ENCODE data around the gene TFEB.

TFEB gene

GRCh38 chr6:41757271-41757670 is 21.9 kb upstream of the TFEB start:
- 92% methylated on average over 6 of the region's 6 CpGs for WGBS
- no peak overlapping the region for H2AK5ac ChIP-seq (ENCODE audit: low read length, severe bottlenecking)

GRCh38 chr6:41756354-41756753 is 20.9 kb upstream of the TFEB start:
- Histone ChIP-seq H3K9me3 (ENCODE audit: control insufficient read depth, low read length) (no peaks in the 10 kb centered on the region), H3K4me1 (ENCODE audit: control insufficient read depth, insufficient read depth, low read depth, low read length) (peaks cover 5% of the 10 kb centered on the region), H3K27ac (ENCODE audit: low read length, poor library complexity, severe bottlenecking) (no peak overlapping the region), H3K36me3 (ENCODE audit: control insufficient read depth in 1 of 2, insufficient read depth in 2 of 2, low read depth in 1 of 2, low read length in 2 of 2) (no peaks in the 10 kb centered on the region), H3K27me3 (ENCODE audit: control insufficient read depth in 1 of 2, insufficient read depth in 1 of 2, low read length in 2 of 2) (peaks cover 11 to 41% of the 10 kb centered on the region in 2 experiments), H3K18ac (ENCODE audit: low read depth in 1 of 2, low read length in 2 of 2) (no peak overlapping the region), H3K4me3 (ENCODE audit: insufficient read depth in 1 of 2, low read depth in 1 of 2, low read length in 2 of 2) (no peak overlapping the region), H4K91ac (ENCODE audit: low read length) (no peak overlapping the region), H2BK5ac (ENCODE audit: low read depth, low read length, poor library complexity, severe bottlenecking) (no peak overlapping the region), H3K4ac (ENCODE audit: low read depth in 1 of 2, low read length in 2 of 2) (no peak overlapping the region), H4K8ac (ENCODE audit: low read length) (no peak overlapping the region), H3K14ac (ENCODE audit: low read length in 2 of 2) (no peak overlapping the region), H3K23ac (ENCODE audit: low read length in 2 of 2) (no peak overlapping the region), H2AFZ (ENCODE audit: low read depth, low read length) (no peak overlapping the region), H3K79me1 (replicated peaks; ENCODE audit: low read length, poor library complexity, severe bottlenecking) (no peaks in the 10 kb centered on the region), H2BK120ac (ENCODE audit: low read depth, low read length) (no peak overlapping the region), H2BK15ac (ENCODE audit: low read depth, poor library complexity, severe bottlenecking) (no peak overlapping the region), H2AK5ac (ENCODE audit: low read length, severe bottlenecking) (no peak overlapping the region), H3K9ac (ENCODE audit: low read length) (no peak overlapping the region), H2BK12ac (ENCODE audit: low read length in 2 of 2) (no peak overlapping the region), H3K4me2 (ENCODE audit: low read length, poor library complexity, severe bottlenecking) (no peak overlapping the region)
- no peak for DNase-seq
- 79% methylated on average over 13 of the region's 13 CpGs for WGBS

More at GRCh38 chr6:41757271-41757670, 21.9 kb upstream of the TFEB start:
- DNase-seq: no peak
- Histone ChIP-seq H3K4me3 (ENCODE audit: insufficient read depth in 1 of 2, low read depth in 1 of 2, low read length in 2 of 2) (no peak overlapping the region), H3K27ac (ENCODE audit: low read length, poor library complexity, severe bottlenecking) (no peak overlapping the region), H3K36me3 (ENCODE audit: control insufficient read depth in 1 of 2, insufficient read depth in 2 of 2, low read depth in 1 of 2, low read length in 2 of 2) (no peaks in the 10 kb centered on the region), H2BK120ac (ENCODE audit: low read depth, low read length) (no peak overlapping the region), H2BK12ac (ENCODE audit: low read length in 2 of 2) (no peak overlapping the region), H2AFZ (ENCODE audit: low read depth, low read length) (no peak overlapping the region), H3K9me3 (ENCODE audit: control insufficient read depth, low read length) (no peaks in the 10 kb centered on the region), H3K79me1 (replicated peaks; ENCODE audit: low read length, poor library complexity, severe bottlenecking) (no peaks in the 10 kb centered on the region), H3K9ac (ENCODE audit: low read length) (no peak overlapping the region), H3K27me3 (ENCODE audit: control insufficient read depth in 1 of 2, insufficient read depth in 1 of 2, low read length in 2 of 2) (peaks cover 11 to 41% of the 10 kb centered on the region in 2 experiments), H2BK5ac (ENCODE audit: low read depth, low read length, poor library complexity, severe bottlenecking) (no peak overlapping the region), H3K4ac (ENCODE audit: low read depth in 1 of 2, low read length in 2 of 2) (no peak overlapping the region), H3K14ac (ENCODE audit: low read length in 2 of 2) (no peak overlapping the region), H3K4me1 (ENCODE audit: control insufficient read depth, insufficient read depth, low read depth, low read length) (peaks cover 5% of the 10 kb centered on the region), H3K18ac (ENCODE audit: low read depth in 1 of 2, low read length in 2 of 2) (no peak overlapping the region), H3K4me2 (ENCODE audit: low read length, poor library complexity, severe bottlenecking) (no peak overlapping the region), H3K23ac (ENCODE audit: low read length in 2 of 2) (no peak overlapping the region), H2BK15ac (ENCODE audit: low read depth, poor library complexity, severe bottlenecking) (no peak overlapping the region), H4K8ac (ENCODE audit: low read length) (no peak overlapping the region), H4K91ac (ENCODE audit: low read length) (no peak overlapping the region)

- Histone ChIP-seq H3K9ac (ENCODE audit: low read length) (no peak overlapping the region), H3K23ac (ENCODE audit: low read length in 2 of 2) (no peak overlapping the region), H3K27me3 (ENCODE audit: control insufficient read depth in 1 of 2, insufficient read depth in 1 of 2, low read length in 2 of 2) (peaks cover 11 to 41% of the 10 kb centered on the region in 2 experiments), H3K4me1 (ENCODE audit: control insufficient read depth, insufficient read depth, low read depth, low read length) (peaks cover 5% of the 10 kb centered on the region), H3K36me3 (ENCODE audit: control insufficient read depth in 1 of 2, insufficient read depth in 2 of 2, low read depth in 1 of 2, low read length in 2 of 2) (no peaks in the 10 kb centered on the region), H2AK5ac (ENCODE audit: low read length, severe bottlenecking) (no peak overlapping the region), H3K4me2 (ENCODE audit: low read length, poor library complexity, severe bottlenecking) (no peak overlapping the region), H2BK12ac (ENCODE audit: low read length in 2 of 2) (no peak overlapping the region), H3K27ac (ENCODE audit: low read length, poor library complexity, severe bottlenecking) (no peak overlapping the region), H3K18ac (ENCODE audit: low read depth in 1 of 2, low read length in 2 of 2) (no peak overlapping the region), H3K79me1 (replicated peaks; ENCODE audit: low read length, poor library complexity, severe bottlenecking) (no peaks in the 10 kb centered on the region), H2AFZ (ENCODE audit: low read depth, low read length) (no peak overlapping the region), H4K8ac (ENCODE audit: low read length) (no peak overlapping the region), H3K9me3 (ENCODE audit: control insufficient read depth, low read length) (no peaks in the 10 kb centered on the region), H2BK15ac (ENCODE audit: low read depth, poor library complexity, severe bottlenecking) (no peak overlapping the region), H4K91ac (ENCODE audit: low read length) (no peak overlapping the region), H2BK5ac (ENCODE audit: low read depth, low read length, poor library complexity, severe bottlenecking) (no peak overlapping the region), H3K4ac (ENCODE audit: low read depth in 1 of 2, low read length in 2 of 2) (no peak overlapping the region), H3K4me3 (ENCODE audit: insufficient read depth in 1 of 2, low read depth in 1 of 2, low read length in 2 of 2) (no peak overlapping the region), H2BK120ac (ENCODE audit: low read depth, low read length) (no peak overlapping the region), H3K14ac (ENCODE audit: low read length in 2 of 2) (no peak overlapping the region)
- WGBS: 84% methylated on average over 4 of the region's 4 CpGs
- no peak for DNase-seq
Observed at GRCh38 chr6:41755895-41756294, 20.5 kb upstream of the TFEB start.

GRCh38 chr6:41750374-41750773 is 15.0 kb upstream of the TFEB start:
- WGBS: 92% methylated on average over 2 of the region's 3 CpGs
- Histone ChIP-seq H2BK5ac (ENCODE audit: low read depth, low read length, poor library complexity, severe bottlenecking) (no peak overlapping the region), H3K4me2 (ENCODE audit: low read length, poor library complexity, severe bottlenecking) (no peak overlapping the region), H2AFZ (ENCODE audit: low read depth, low read length) (no peak overlapping the region), H2BK15ac (ENCODE audit: low read depth, poor library complexity, severe bottlenecking) (no peak overlapping the region), H4K8ac (ENCODE audit: low read length) (no peak overlapping the region), H3K23ac (ENCODE audit: low read length in 2 of 2) (no peak overlapping the region), H2BK12ac (ENCODE audit: low read length in 2 of 2) (no peak overlapping the region), H3K14ac (ENCODE audit: low read length in 2 of 2) (no peak overlapping the region), H3K18ac (ENCODE audit: low read depth in 1 of 2, low read length in 2 of 2) (no peak overlapping the region), H3K27ac (ENCODE audit: low read length, poor library complexity, severe bottlenecking) (no peak overlapping the region), H3K79me1 (replicated peaks; ENCODE audit: low read length, poor library complexity, severe bottlenecking) (no peaks in the 10 kb centered on the region), H3K36me3 (ENCODE audit: control insufficient read depth in 1 of 2, insufficient read depth in 2 of 2, low read depth in 1 of 2, low read length in 2 of 2) (no peaks in the 10 kb centered on the region), H3K27me3 (ENCODE audit: control insufficient read depth in 1 of 2, insufficient read depth in 1 of 2, low read length in 2 of 2) (peaks cover 19 to 36% of the 10 kb centered on the region in 2 experiments), H3K9ac (ENCODE audit: low read length) (no peak overlapping the region), H3K4me1 (ENCODE audit: control insufficient read depth, insufficient read depth, low read depth, low read length) (no peaks in the 10 kb centered on the region), H2BK120ac (ENCODE audit: low read depth, low read length) (no peak overlapping the region), H3K4me3 (ENCODE audit: insufficient read depth in 1 of 2, low read depth in 1 of 2, low read length in 2 of 2) (no peak overlapping the region), H4K91ac (ENCODE audit: low read length) (no peak overlapping the region), H2AK5ac (ENCODE audit: low read length, severe bottlenecking) (no peak overlapping the region), H3K4ac (ENCODE audit: low read depth in 1 of 2, low read length in 2 of 2) (no peak overlapping the region), H3K9me3 (ENCODE audit: control insufficient read depth, low read length) (no peaks in the 10 kb centered on the region)
- DNase-seq: no peak

All from mesenchymal stem cell (in vitro differentiated cells and primary cell).